HepG2 (cell line): ENCODE data around the gene FHL5. TPM values are rescaled to one million over a fixed set of nuclear protein-coding genes. Genes with fewer than 3 reads are reported as not detected.

ENCODE experiments used
- ATAC-seq: fragments of 200-7000 bp; cut with Tn5 transposase; 3 replicates; pipeline ENCODE4 v1.9.1; 2020; ENCODE audit warnings: mild to moderate bottlenecking, moderate library complexity
- BruUV-seq: library from RNA; stranded (reverse); fragments of 400-500 nt; replicated peaks from 2 replicates; lab custom pipeline; 2021; lab: Mats Ljungman, UMichigan
- CTCF ChIA-PET: fragments of 300-600 bp; formaldehyde crosslinking; extraction: SDS; loops from one replicate; lab custom pipeline; 2021; ENCODE audit warnings: low total read pairs, inconsistent platforms, low intra/inter-chr PET ratio; lab: Yijun Ruan, JAX
- POLR2A ChIA-PET: fragments of 350-600 bp; sonication (Branson Sonifier 250); formaldehyde crosslinking; loops from one replicate; lab custom pipeline; 2020; ENCODE audit warnings: antibody characterized with exemption, inconsistent platforms; lab: Yijun Ruan, JAX
- DNase-seq: peaks from one replicate; pipeline ENCODE4 v3.0.0-alpha.2; 2015; ENCODE audit warnings: low spot score
- FAIRE-seq: peaks from 3 replicates; lab custom pipeline; 2011; peaks lifted over from hg19 to GRCh38; lab: Jason Lieb, UNC
- H2AFZ ChIP-seq: one replicate; pipeline ENCODE4 v1.6.1; 2011; ENCODE audit warnings: low read length, inconsistent platforms
- H3K27ac ChIP-seq: fragments of 300-600 bp; 3 replicates; pipeline ENCODE4 v1.8.0; 2011; ENCODE audit warnings: mixed run types, mild to moderate bottlenecking, mixed read lengths, low read length, inconsistent platforms; ENCODE audit not compliant: insufficient read depth; ENCODE audit errors: extremely low read length
- H3K27me3 ChIP-seq, 2 experiments: fragments of 200-600 bp in 1 of 2; 2 replicates in 1 of 2; 3 replicates in 1 of 2; pipeline versions ENCODE4 v1.6.0 to v1.8.0; 2011; ENCODE audit warnings: low read length in 2 of 2, mild to moderate bottlenecking in 2 of 2, moderate library complexity in 2 of 2, inconsistent platforms in 1 of 2; ENCODE audit not compliant: insufficient read depth in 2 of 2, control insufficient read depth in 1 of 2
- H3K36me3 ChIP-seq, 2 experiments: fragments of 200-600 bp in 1 of 2; replicated peaks in 1 of 2; 2 replicates in 1 of 2; 3 replicates in 1 of 2; pipeline versions ENCODE4 v1.5.1 to v1.8.0; 2011; ENCODE audit warnings: low read length in 2 of 2, inconsistent platforms in 1 of 2; ENCODE audit not compliant: insufficient read depth in 2 of 2, control insufficient read depth in 1 of 2
- H3K4me1 ChIP-seq: 2 replicates; pipeline ENCODE4 v1.5.1; 2012; ENCODE audit warnings: low read length, inconsistent platforms; ENCODE audit not compliant: insufficient read depth
- H3K4me2 ChIP-seq: 2 replicates; pipeline ENCODE4 v1.6.0; 2011; ENCODE audit warnings: low read depth, low read length, inconsistent platforms
- H3K4me3 ChIP-seq, 3 experiments: fragments of 200-600 bp in 1 of 3; sonication (generic), shearing (Covaris generic) in 1 of 3; replicated peaks in 1 of 3; 2 replicates each; pipeline ENCODE4 v1.5.1; 2011 to 2016; ENCODE audit warnings: low read length in 3 of 3, inconsistent platforms in 2 of 3, low read depth in 2 of 3, mild to moderate bottlenecking in 2 of 3, control low read depth in 1 of 3, mixed read lengths in 1 of 3; ENCODE audit not compliant: insufficient read depth in 1 of 3
- H3K79me2 ChIP-seq: one replicate; pipeline ENCODE4 v1.6.1; 2011; ENCODE audit warnings: low read length, inconsistent platforms; ENCODE audit not compliant: insufficient read depth
- H3K9ac ChIP-seq: 2 replicates; pipeline ENCODE4 v1.6.0; 2011; ENCODE audit warnings: mild to moderate bottlenecking, low read depth, low read length, inconsistent platforms; ENCODE audit not compliant: insufficient read depth
- H3K9me3 ChIP-seq: 2 replicates; pipeline ENCODE4 v1.5.1; 2012; ENCODE audit warnings: mild to moderate bottlenecking, low read length
- H4K20me1 ChIP-seq: 2 replicates; pipeline ENCODE4 v1.6.0; 2011; ENCODE audit warnings: inconsistent platforms, mild to moderate bottlenecking, low read length, moderate library complexity; ENCODE audit not compliant: insufficient read depth
- FIP1L1 ChIP-seq: fragments of 200-400 bp; formaldehyde crosslinking; IDR thresholded peaks from 2 replicates; pipeline ENCODE4 v1.6.1; 2018; ENCODE audit warnings: low read depth, mild to moderate bottlenecking, low read length, moderate library complexity, borderline replicate concordance; ENCODE audit not compliant: insufficient read depth
- KDM1A ChIP-seq: IDR thresholded peaks from 2 replicates; pipeline ENCODE4 v1.6.1; 2016; ENCODE audit warnings: missing compliant biosample characterization
- PAF1 ChIP-seq: IDR thresholded peaks from 2 replicates; pipeline ENCODE4 v1.6.1; 2016; ENCODE audit warnings: missing genetic modification reagents, missing compliant biosample characterization
- POLR2AphosphoS5 ChIP-seq: IDR thresholded peaks from 2 replicates; pipeline ENCODE4 v1.6.1; 2012; ENCODE audit warnings: low read depth, low read length
- STAT6 ChIP-seq: sonication (generic); formaldehyde crosslinking; IDR thresholded peaks from 2 replicates; pipeline ENCODE4 v1.4.0; 2020; ENCODE audit warnings: missing genetic modification reagents, mild to moderate bottlenecking, borderline replicate concordance
- WGBS: methylation state at CpG from one replicate; pipeline ENCODE4 v1.1.6; 2017; ENCODE audit warnings: low lambda C conversion rate; 5-methylcytosine and 5-hydroxymethylcytosine counted together
- in situ Hi-C: cut with HindIII; loops from 2 replicates; pipeline ENCODE4 v1.10.0; 2017; ENCODE audit warnings: low pct_unique_long_range_greater_than_20kb; ENCODE audit not compliant: extremely low pct_ligation_motif_present
- intact Hi-C: fragments of 100-400 bp; cut with micrococcal nuclease; formaldehyde crosslinking; loops from one replicate; pipeline ENCODE4 v1.10.0; 2022; ENCODE audit not compliant: unreplicated experiment
- polyA plus RNA-seq, 8 experiments: library from polyadenylated mRNA; depleted of rRNA in 3 of 8; stranded (reverse) in 7 of 8; unstranded in 1 of 8; fragments of >200 nt; fragmentation: Illumina TruSeq in 4 of 8; extraction: Trizol in 4 of 8; gene quantifications; 2 replicates each; pipeline versions ENCODE4 v1.2.1 to v1.2.3, GENCODE V29; 2011 to 2016; ENCODE audit warnings: low read depth in 4 of 8, missing spikeins in 1 of 8, mixed read lengths in 1 of 8; ENCODE audit not compliant: insufficient read depth in 1 of 8
- total RNA-seq, 5 experiments: library from RNA; depleted of rRNA; stranded (reverse); fragments of >200 nt; fragmentation: Illumina TruSeq; extraction: Trizol; gene quantifications; 2 replicates each; pipeline ENCODE4 v1.2.3, GENCODE V29; 2016; ENCODE audit warnings: low read depth in 1 of 5

FHL5 gene
- total and polyA plus RNA-seq, 2 of the 13 experiments (the other 11 are each of a cell fraction or from before 2014, with no cell fraction given): not detected

GRCh38 chr6:96520171-96521115 lies 42.5 kb upstream of the FHL5 start:
- intact Hi-C loops: loop anchor here (2.0 kb wide), 1 partner anchor 376 kb away; the partner anchor contains the start of gene NDUFAF4

More at GRCh38 chr6:96520171-96521115, 42.5 kb upstream of the FHL5 start:
- no peaks in the 10 kb centered on the region; a peak in 1 of 5 replicates for H3K36me3 ChIP-seq
- H2AFZ ChIP-seq: no peak overlapping the region
- H3K9ac ChIP-seq: peak overlapping the region; percentile 94
- H3K4me1 ChIP-seq: peaks cover 24% of the 10 kb centered on the region
- no peak for FAIRE-seq
- no peaks in the 10 kb centered on the region for H3K9me3 ChIP-seq
- in situ Hi-C loops: no loop called here
- H3K4me2 ChIP-seq: peak overlapping the region; percentile 77
- WGBS: 93% methylated on average over 6 of the region's 6 CpGs
- CTCF ChIA-PET: no interaction called here
- peak overlapping the region; percentile 70 to 93 (median 83) for H3K4me3 ChIP-seq
- no TSS peak for BruUV-seq
- POLR2A ChIA-PET: no interaction called here
- peaks cover 22% of the 10 kb centered on the region for H3K79me2 ChIP-seq
- peak overlapping the region; percentile 98 for H3K27ac ChIP-seq
- DNase-seq: no peak
- TF ChIP-seq PAF1 (CRISPR knock-in tag) (no peak), STAT6 (CRISPR knock-in tag) (0 out of 2 replicates have a peak, but pooled peaks have one; percentile 7), POLR2AphosphoS5 (no peak), KDM1A (no peak), FIP1L1 (no peak)
- no peaks in the 10 kb centered on the region; a peak in 1 of 5 replicates for H3K27me3 ChIP-seq
- no peaks in the 10 kb centered on the region for H4K20me1 ChIP-seq
- no peak for ATAC-seq
